OCI-LY7 (cell line): ENCODE results near the gene SFXN5.

Experiments used
- CTCF ChIP-seq: fragments of 200-600 bp; sonication (generic); conservative IDR thresholded peaks from 2 replicates; pipeline ENCODE4 v1.5.1; 2014; ENCODE audit warnings: mild to moderate bottlenecking, antibody characterized with exemption, low read length, moderate library complexity, mixed read lengths
- EZH2phosphoT487 ChIP-seq: fragments of 200-600 bp; sonication (generic); IDR thresholded peaks from 2 replicates; pipeline ENCODE4 v1.6.1; 2018; ENCODE audit warnings: low read depth, borderline replicate concordance, mild to moderate bottlenecking, mixed run types, antibody characterized with exemption, low read length, moderate library complexity, mixed read lengths

- TF ChIP-seq CTCF (no peak), EZH2phosphoT487 (no peak)
These were observed 9.0 kb upstream of the SFXN5 start for GRCh38 chr2:73080321-73081131.
